Osteocyte (in vitro differentiated cells): ENCODE data around the gene PDGFA. TPM values are rescaled to one million over a fixed set of nuclear protein-coding genes. Genes with fewer than 3 reads are reported as not detected.

ENCODE experiments used
- DNase-seq: peaks from one replicate; pipeline ENCODE4 v3.0.0; 2021; ENCODE audit warnings: mixed read lengths; ENCODE audit not compliant: unreplicated experiment; ENCODE audit errors: extremely low spot score
- H3K27ac Mint-ChIP-seq: one replicate; pipeline ENCODE4 v1.8.0; 2021; ENCODE audit warnings: mild to moderate bottlenecking, mixed read lengths; ENCODE audit not compliant: unreplicated experiment
- H3K27me3 Mint-ChIP-seq: one replicate; pipeline ENCODE4 v1.8.0; 2021; ENCODE audit warnings: mixed read lengths; ENCODE audit not compliant: unreplicated experiment
- H3K36me3 Mint-ChIP-seq: one replicate; pipeline ENCODE4 v1.8.0; 2021; ENCODE audit warnings: mixed read lengths; ENCODE audit not compliant: unreplicated experiment
- H3K4me1 Mint-ChIP-seq: one replicate; pipeline ENCODE4 v1.8.0; 2021; ENCODE audit warnings: mixed read lengths; ENCODE audit not compliant: unreplicated experiment
- H3K4me3 Mint-ChIP-seq: one replicate; pipeline ENCODE4 v1.8.0; 2021; ENCODE audit warnings: mild to moderate bottlenecking, moderate library complexity, mixed read lengths; ENCODE audit not compliant: unreplicated experiment
- H3K9me3 Mint-ChIP-seq: one replicate; pipeline ENCODE4 v1.8.0; 2021; ENCODE audit warnings: mixed read lengths; ENCODE audit not compliant: unreplicated experiment
- total RNA-seq: library from RNA; stranded (reverse); gene quantifications from 2 replicates; pipeline ENCODE4 v1.2.1, GENCODE V29; 2021
- TF ChIP-seq, protein P1 (sequence below): fragments of 200-600 bp; sonication (generic); IDR thresholded peaks from 2 replicates; pipeline ENCODE4 v1.5.0; 2021; ENCODE audit warnings: antibody characterized with exemption, mild to moderate bottlenecking, moderate library complexity

PDGFA gene
- total RNA-seq, 1 donor from 2014 or later, result 93.6 TPM

DNA sequence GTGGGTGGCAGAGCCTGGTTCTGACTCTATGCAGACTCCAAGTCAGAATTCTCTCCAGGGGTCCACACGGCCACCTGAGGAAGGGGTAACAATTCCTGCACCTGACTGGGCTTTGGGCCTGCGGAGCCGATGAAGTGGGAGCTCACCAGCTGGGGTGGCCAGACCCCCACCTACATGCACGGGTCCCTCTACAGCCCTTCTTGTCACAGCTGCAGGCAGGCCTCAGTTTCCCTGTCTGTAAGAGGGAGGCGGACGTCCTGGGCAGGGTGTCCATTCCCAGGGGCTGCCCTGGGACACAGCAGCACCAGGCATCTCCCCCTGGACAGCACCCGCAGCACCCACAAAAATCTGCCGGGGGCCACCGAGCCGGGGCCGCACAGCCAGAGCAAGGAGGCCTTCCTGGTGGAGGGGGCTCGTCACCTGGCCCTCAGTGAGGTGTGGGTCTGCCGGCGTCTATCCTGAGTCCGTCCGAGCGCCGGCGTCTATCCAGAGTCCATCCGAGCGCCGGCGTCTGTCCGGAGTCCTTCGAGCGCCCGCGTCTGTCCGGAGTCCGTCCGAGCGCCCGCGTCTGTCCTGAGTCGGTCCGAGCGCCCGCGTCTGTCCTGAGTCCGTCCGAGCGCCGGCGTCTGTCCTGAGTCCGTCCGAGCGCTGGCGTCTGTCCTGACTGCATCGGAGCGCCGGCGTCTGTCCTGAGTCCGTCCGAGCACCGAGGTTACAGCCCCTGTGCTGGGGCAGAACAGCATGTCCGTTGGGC, 65.1 kb downstream of the PDGFA start:
- H3K27ac Mint-ChIP-seq, result no peak overlapping the region
- peaks cover 41% of the 10 kb centered on the region for H3K4me1 Mint-ChIP-seq
- H3K9me3 Mint-ChIP-seq, result no peaks in the 10 kb centered on the region
- H3K36me3 Mint-ChIP-seq, result no peaks in the 10 kb centered on the region
- no peaks in the 10 kb centered on the region for H3K27me3 Mint-ChIP-seq
- no peak for DNase-seq
- TF ChIP-seq, protein P1, sequence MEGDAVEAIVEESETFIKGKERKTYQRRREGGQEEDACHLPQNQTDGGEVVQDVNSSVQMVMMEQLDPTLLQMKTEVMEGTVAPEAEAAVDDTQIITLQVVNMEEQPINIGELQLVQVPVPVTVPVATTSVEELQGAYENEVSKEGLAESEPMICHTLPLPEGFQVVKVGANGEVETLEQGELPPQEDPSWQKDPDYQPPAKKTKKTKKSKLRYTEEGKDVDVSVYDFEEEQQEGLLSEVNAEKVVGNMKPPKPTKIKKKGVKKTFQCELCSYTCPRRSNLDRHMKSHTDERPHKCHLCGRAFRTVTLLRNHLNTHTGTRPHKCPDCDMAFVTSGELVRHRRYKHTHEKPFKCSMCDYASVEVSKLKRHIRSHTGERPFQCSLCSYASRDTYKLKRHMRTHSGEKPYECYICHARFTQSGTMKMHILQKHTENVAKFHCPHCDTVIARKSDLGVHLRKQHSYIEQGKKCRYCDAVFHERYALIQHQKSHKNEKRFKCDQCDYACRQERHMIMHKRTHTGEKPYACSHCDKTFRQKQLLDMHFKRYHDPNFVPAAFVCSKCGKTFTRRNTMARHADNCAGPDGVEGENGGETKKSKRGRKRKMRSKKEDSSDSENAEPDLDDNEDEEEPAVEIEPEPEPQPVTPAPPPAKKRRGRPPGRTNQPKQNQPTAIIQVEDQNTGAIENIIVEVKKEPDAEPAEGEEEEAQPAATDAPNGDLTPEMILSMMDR, result no peak
- no peak overlapping the region for H3K4me3 Mint-ChIP-seq

DNA sequence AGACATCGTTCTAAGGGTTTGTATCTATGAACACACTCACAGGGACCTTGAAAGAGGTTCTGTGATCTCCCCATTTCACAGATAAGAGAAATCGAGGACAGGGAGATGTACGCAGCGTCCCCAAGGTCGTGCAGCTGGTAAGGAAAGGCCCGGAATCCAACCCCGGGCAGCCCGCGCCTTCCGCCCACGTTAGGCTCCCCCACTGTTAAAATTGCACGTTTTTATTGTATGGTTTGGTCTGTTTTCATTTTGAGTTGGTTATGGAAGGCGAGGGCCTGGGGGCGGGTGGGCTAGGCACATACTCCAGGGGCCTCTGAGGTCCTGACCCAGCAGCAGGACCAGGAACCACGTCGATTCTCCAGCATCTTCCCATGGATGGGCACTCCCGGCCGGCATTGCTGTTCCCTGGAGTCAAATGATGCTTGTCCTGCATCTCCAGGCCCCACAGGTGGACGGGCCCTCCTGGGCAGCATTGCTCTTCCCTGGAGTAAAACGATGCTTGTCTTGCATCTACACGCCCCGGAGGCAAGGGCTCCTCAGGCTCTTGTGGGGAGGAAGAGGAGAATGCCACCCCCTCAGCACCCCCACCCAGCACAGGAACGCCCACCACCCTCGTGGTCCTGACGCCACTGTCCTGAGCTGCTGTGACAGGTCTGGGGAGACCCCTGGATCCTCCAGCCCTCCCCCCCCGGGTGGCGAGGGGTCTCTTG, 65.9 kb downstream of the PDGFA start:
- Mint-ChIP-seq H3K27ac (no peak overlapping the region), H3K9me3 (no peaks in the 10 kb centered on the region), H3K4me1 (peaks cover 41% of the 10 kb centered on the region), H3K36me3 (no peaks in the 10 kb centered on the region), H3K4me3 (no peak overlapping the region), H3K27me3 (no peaks in the 10 kb centered on the region)
- TF ChIP-seq, protein P1, result no peak
- no peak for DNase-seq

DNA sequence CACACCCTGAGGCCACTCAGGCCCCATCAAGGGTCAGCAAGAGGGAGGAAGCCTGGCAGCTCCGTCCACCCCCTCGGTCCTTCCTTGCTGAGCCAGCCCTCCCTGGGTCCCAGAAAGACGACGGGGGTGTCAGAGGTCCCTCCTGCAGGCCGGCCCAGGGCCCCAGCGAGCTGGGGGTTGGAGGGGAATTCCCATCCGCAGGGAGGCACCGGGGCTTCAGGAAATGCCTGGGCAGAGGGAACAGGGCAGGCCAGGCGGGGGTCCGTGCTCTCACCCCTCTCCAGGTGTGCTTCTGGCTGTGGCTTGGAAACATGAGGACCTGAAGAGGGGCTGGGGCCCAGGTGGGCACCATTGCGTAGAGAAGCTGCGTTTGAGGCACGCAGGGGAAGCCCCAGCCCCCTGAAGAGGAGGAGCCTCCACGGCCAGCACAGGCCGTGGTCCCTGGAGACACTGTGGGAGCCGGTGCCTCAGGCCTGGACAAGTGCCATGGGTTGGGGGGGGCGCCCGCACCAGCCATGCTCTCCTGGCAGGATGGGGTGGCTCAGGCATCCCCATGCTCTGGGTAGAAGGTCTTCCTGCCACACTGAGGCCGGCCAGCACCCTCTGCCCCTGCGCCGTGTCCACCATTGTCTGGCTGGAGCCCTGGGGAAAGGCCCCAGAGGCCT, 66.7 kb downstream of the PDGFA start:
- peaks cover 41% of the 10 kb centered on the region for H3K4me1 Mint-ChIP-seq
- no peak overlapping the region for H3K27ac Mint-ChIP-seq
- no peaks in the 10 kb centered on the region for H3K9me3 Mint-ChIP-seq
- TF ChIP-seq, protein P1, result no peak
- no peak overlapping the region for H3K4me3 Mint-ChIP-seq
- no peaks in the 10 kb centered on the region for H3K36me3 Mint-ChIP-seq
- H3K27me3 Mint-ChIP-seq, result no peaks in the 10 kb centered on the region
- DNase-seq, result no peak

DNA sequence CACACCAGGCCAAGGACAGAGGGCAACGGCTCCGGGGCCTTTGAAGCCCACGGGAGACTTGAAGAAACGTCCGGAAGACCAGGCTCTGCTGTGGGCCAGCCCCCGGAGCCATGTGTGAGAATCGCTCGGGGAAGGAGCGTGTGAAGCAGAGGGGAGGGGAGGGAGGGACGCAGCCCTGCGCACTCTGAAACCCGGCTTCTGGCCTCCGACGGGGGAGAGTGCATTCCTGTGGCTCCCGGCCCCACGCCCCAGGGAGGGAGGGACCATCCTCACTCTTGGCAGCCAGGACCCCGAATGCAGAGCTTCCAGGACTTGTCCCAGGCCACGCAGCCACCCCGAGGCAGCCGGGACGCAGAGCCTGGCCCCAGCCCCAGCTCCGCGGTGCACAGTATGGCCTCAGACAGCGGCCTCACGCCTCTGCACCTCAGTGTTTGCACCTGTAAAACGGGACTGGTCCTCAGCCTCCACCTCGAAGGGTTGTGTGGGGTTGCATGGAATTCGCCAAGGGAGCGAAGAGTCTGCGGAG, 67.4 kb downstream of the PDGFA start:
- H3K4me1 Mint-ChIP-seq, result peaks cover 41% of the 10 kb centered on the region
- no peak for DNase-seq
- TF ChIP-seq, protein P1, result no peak
- H3K27me3 Mint-ChIP-seq, result no peaks in the 10 kb centered on the region
- no peaks in the 10 kb centered on the region for H3K9me3 Mint-ChIP-seq
- no peaks in the 10 kb centered on the region for H3K36me3 Mint-ChIP-seq
- peak overlapping the region; percentile 34 for H3K27ac Mint-ChIP-seq
- peak overlapping the region; percentile 14 for H3K4me3 Mint-ChIP-seq
